ENCODE data around the gene RTN4RL1. TPM values are rescaled to one million over a fixed set of nuclear protein-coding genes. Genes with fewer than 3 reads are reported as not detected.

RTN4RL1 gene
- total and polyA plus RNA-seq, 2 of the 13 experiments (the other 11 are each of a cell fraction or from before 2014, with no cell fraction given), result 0.01 TPM; not detected in 1

GRCh38 chr17:1997927-1998742 is 27.0 kb downstream of the RTN4RL1 start (continued):
- TF ChIP-seq, protein P1, sequence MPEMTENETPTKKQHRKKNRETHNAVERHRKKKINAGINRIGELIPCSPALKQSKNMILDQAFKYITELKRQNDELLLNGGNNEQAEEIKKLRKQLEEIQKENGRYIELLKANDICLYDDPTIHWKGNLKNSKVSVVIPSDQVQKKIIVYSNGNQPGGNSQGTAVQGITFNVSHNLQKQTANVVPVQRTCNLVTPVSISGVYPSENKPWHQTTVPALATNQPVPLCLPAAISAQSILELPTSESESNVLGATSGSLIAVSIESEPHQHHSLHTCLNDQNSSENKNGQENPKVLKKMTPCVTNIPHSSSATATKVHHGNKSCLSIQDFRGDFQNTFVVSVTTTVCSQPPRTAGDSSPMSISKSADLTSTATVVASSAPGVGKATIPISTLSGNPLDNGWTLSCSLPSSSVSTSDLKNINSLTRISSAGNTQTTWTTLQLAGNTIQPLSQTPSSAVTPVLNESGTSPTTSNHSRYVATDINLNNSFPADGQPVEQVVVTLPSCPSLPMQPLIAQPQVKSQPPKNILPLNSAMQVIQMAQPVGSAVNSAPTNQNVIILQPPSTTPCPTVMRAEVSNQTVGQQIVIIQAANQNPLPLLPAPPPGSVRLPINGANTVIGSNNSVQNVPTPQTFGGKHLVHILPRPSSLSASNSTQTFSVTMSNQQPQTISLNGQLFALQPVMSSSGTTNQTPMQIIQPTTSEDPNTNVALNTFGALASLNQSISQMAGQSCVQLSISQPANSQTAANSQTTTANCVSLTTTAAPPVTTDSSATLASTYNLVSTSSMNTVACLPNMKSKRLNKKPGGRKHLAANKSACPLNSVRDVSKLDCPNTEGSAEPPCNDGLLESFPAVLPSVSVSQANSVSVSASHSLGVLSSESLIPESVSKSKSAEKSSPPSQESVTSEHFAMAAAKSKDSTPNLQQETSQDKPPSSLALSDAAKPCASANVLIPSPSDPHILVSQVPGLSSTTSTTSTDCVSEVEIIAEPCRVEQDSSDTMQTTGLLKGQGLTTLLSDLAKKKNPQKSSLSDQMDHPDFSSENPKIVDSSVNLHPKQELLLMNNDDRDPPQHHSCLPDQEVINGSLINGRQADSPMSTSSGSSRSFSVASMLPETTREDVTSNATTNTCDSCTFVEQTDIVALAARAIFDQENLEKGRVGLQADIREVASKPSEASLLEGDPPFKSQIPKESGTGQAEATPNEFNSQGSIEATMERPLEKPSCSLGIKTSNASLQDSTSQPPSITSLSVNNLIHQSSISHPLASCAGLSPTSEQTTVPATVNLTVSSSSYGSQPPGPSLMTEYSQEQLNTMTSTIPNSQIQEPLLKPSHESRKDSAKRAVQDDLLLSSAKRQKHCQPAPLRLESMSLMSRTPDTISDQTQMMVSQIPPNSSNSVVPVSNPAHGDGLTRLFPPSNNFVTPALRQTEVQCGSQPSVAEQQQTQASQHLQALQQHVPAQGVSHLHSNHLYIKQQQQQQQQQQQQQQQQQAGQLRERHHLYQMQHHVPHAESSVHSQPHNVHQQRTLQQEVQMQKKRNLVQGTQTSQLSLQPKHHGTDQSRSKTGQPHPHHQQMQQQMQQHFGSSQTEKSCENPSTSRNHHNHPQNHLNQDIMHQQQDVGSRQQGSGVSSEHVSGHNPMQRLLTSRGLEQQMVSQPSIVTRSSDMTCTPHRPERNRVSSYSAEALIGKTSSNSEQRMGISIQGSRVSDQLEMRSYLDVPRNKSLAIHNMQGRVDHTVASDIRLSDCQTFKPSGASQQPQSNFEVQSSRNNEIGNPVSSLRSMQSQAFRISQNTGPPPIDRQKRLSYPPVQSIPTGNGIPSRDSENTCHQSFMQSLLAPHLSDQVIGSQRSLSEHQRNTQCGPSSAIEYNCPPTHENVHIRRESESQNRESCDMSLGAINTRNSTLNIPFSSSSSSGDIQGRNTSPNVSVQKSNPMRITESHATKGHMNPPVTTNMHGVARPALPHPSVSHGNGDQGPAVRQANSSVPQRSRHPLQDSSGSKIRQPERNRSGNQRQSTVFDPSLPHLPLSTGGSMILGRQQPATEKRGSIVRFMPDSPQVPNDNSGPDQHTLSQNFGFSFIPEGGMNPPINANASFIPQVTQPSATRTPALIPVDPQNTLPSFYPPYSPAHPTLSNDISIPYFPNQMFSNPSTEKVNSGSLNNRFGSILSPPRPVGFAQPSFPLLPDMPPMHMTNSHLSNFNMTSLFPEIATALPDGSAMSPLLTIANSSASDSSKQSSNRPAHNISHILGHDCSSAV (CRISPR knock-in tag; IDR thresholded peaks at IDR 0.05; ENCODE audit: borderline replicate concordance), result no peak
- TF ChIP-seq RAD51 (IDR thresholded peaks at IDR 0.05; ENCODE audit: borderline replicate concordance), result no peak
- TF ChIP-seq NR2F1 (CRISPR knock-in tag; IDR thresholded peaks at IDR 0.05), result no peak
- no peak for TF ChIP-seq GRHL1 (CRISPR knock-in tag; conservative IDR thresholded peaks at IDR 0.05)
- TF ChIP-seq ZNF672 (CRISPR knock-in tag; IDR thresholded peaks at IDR 0.05), result no peak
- TF ChIP-seq, protein P2, sequence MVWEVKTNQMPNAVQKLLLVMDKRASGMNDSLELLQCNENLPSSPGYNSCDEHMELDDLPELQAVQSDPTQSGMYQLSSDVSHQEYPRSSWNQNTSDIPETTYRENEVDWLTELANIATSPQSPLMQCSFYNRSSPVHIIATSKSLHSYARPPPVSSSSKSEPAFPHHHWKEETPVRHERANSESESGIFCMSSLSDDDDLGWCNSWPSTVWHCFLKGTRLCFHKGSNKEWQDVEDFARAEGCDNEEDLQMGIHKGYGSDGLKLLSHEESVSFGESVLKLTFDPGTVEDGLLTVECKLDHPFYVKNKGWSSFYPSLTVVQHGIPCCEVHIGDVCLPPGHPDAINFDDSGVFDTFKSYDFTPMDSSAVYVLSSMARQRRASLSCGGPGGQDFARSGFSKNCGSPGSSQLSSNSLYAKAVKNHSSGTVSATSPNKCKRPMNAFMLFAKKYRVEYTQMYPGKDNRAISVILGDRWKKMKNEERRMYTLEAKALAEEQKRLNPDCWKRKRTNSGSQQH (CRISPR knock-in tag; IDR thresholded peaks at IDR 0.05; ENCODE audit: low read depth), result no peak
- TF ChIP-seq, protein P3, sequence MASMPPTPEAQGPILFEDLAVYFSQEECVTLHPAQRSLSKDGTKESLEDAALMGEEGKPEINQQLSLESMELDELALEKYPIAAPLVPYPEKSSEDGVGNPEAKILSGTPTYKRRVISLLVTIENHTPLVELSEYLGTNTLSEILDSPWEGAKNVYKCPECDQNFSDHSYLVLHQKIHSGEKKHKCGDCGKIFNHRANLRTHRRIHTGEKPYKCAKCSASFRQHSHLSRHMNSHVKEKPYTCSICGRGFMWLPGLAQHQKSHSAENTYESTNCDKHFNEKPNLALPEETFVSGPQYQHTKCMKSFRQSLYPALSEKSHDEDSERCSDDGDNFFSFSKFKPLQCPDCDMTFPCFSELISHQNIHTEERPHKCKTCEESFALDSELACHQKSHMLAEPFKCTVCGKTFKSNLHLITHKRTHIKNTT (CRISPR knock-in tag; IDR thresholded peaks at IDR 0.05), result no peak
- TF ChIP-seq, protein P4, sequence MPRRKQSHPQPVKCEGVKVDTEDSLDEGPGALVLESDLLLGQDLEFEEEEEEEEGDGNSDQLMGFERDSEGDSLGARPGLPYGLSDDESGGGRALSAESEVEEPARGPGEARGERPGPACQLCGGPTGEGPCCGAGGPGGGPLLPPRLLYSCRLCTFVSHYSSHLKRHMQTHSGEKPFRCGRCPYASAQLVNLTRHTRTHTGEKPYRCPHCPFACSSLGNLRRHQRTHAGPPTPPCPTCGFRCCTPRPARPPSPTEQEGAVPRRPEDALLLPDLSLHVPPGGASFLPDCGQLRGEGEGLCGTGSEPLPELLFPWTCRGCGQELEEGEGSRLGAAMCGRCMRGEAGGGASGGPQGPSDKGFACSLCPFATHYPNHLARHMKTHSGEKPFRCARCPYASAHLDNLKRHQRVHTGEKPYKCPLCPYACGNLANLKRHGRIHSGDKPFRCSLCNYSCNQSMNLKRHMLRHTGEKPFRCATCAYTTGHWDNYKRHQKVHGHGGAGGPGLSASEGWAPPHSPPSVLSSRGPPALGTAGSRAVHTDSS (CRISPR knock-in tag; conservative IDR thresholded peaks at IDR 0.05), result no peak
- no peak for TF ChIP-seq LCORL (IDR thresholded peaks at IDR 0.05)
- peak; percentile 73; the same call in 1 of the 2 replicates for TF ChIP-seq LCORL (CRISPR knock-in tag; IDR thresholded peaks at IDR 0.05)
- TF ChIP-seq SYNCRIP (IDR thresholded peaks at IDR 0.05; ENCODE audit: insufficient read depth, low read depth, low read length), result no peak
- TF ChIP-seq ETV5 (CRISPR knock-in tag; IDR thresholded peaks at IDR 0.05; ENCODE audit: borderline replicate concordance), result peak; percentile 30; the same call in 1 of the 2 replicates
- no peak for TF ChIP-seq ZNF883 (CRISPR knock-in tag; IDR thresholded peaks at IDR 0.05; ENCODE audit: not compliant biosample characterization)
- no peak for TF ChIP-seq CEBPB (IDR thresholded peaks at IDR 0.05; ENCODE audit: borderline replicate concordance, low read depth, low read length)

All from HepG2 (cell line).